HepG2 (cell line): Measurements from ENCODE around the gene LAS1L.

Experiments used
- GTF3A ChIP-seq: sonication (generic); formaldehyde crosslinking; conservative IDR thresholded peaks from 2 replicates; pipeline ENCODE4 v1.4.0; 2020; ENCODE audit warnings: mild to moderate bottlenecking, missing genetic modification reagents
- IKZF1 ChIP-seq: fragments of 450-650 bp; IDR thresholded peaks from 2 replicates; pipeline ENCODE4 v1.7.1; 2016
- MBD4 ChIP-seq: IDR thresholded peaks from 2 replicates; pipeline ENCODE4 v1.6.1; 2012; ENCODE audit warnings: low read length, inconsistent platforms, borderline replicate concordance
- NFRKB ChIP-seq: fragments of 450-650 bp; IDR thresholded peaks from 2 replicates; pipeline ENCODE4 v1.6.1; 2017
- SMC3 ChIP-seq: IDR thresholded peaks from 2 replicates; pipeline ENCODE4 v1.6.1; 2011; ENCODE audit warnings: low read length, improper control_type of control experiment
- ZBTB42 ChIP-seq: sonication (generic); formaldehyde crosslinking; IDR thresholded peaks from 2 replicates; pipeline ENCODE4 v1.5.0; 2020; ENCODE audit warnings: mild to moderate bottlenecking, missing genetic modification reagents
- ZSCAN30 ChIP-seq: sonication (generic); formaldehyde crosslinking; IDR thresholded peaks from 2 replicates; pipeline ENCODE4 v1.5.0; 2020; ENCODE audit warnings: mild to moderate bottlenecking, missing genetic modification reagents
- TF ChIP-seq, protein P1 (sequence below): sonication (generic); formaldehyde crosslinking; IDR thresholded peaks from 2 replicates; pipeline ENCODE4 v1.5.0; 2020; ENCODE audit warnings: mild to moderate bottlenecking, missing genetic modification reagents, moderate library complexity
- TF ChIP-seq, protein P2 (sequence below): sonication (generic); formaldehyde crosslinking; conservative IDR thresholded peaks from 2 replicates; pipeline ENCODE4 v1.5.0; 2020; ENCODE audit warnings: missing genetic modification reagents
- TF ChIP-seq, protein P3 (sequence below), 2 experiments: IDR thresholded peaks; 2 replicates each; pipeline ENCODE4 v1.6.1; 2011 to 2012; ENCODE audit warnings: low read length in 2 of 2, borderline replicate concordance in 1 of 2, low read depth in 1 of 2, mild to moderate bottlenecking in 1 of 2, moderate library complexity in 1 of 2
- TF ChIP-seq, protein P4 (sequence below): sonication (generic); formaldehyde crosslinking; conservative IDR thresholded peaks from 2 replicates; pipeline ENCODE4 v1.8.0; 2022; ENCODE audit warnings: missing genetic modification reagents
- TF ChIP-seq, protein P5 (sequence below): sonication (generic); formaldehyde crosslinking; IDR thresholded peaks from 2 replicates; pipeline ENCODE4 v1.8.0; 2022; ENCODE audit warnings: low read depth, missing genetic modification reagents
- TF ChIP-seq, protein P6 (sequence below): sonication (generic); formaldehyde crosslinking; IDR thresholded peaks from 2 replicates; pipeline ENCODE4 v1.8.0; 2022; ENCODE audit warnings: mild to moderate bottlenecking, missing genetic modification reagents; ENCODE audit not compliant: insufficient replicate concordance
- TF ChIP-seq, protein P7 (sequence below): sonication (generic); formaldehyde crosslinking; IDR thresholded peaks from 2 replicates; pipeline ENCODE4 v1.5.1; 2020; ENCODE audit warnings: missing genetic modification reagents, mild to moderate bottlenecking, borderline replicate concordance

DNA sequence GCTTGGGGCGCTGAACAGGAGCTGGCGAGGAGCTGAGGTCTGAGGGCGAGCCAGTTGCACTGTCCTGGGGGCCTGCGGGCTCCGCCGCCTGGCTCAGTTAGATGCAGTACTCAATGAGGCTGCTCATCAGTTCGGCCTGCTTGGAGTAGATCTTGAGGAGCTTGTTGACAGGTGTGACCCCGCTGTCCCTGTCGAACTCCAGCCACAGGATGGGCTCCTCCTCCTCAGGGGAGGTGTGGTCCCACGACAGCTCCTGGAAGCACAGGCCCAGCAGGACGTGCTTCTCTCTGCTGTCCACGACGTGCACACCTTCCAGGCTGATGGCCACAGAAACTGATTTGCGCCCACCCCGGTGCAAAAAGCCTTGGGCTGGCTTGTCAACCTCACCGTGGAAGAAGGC, 16.5 kb upstream of the LAS1L start:
- TF ChIP-seq, protein P1, sequence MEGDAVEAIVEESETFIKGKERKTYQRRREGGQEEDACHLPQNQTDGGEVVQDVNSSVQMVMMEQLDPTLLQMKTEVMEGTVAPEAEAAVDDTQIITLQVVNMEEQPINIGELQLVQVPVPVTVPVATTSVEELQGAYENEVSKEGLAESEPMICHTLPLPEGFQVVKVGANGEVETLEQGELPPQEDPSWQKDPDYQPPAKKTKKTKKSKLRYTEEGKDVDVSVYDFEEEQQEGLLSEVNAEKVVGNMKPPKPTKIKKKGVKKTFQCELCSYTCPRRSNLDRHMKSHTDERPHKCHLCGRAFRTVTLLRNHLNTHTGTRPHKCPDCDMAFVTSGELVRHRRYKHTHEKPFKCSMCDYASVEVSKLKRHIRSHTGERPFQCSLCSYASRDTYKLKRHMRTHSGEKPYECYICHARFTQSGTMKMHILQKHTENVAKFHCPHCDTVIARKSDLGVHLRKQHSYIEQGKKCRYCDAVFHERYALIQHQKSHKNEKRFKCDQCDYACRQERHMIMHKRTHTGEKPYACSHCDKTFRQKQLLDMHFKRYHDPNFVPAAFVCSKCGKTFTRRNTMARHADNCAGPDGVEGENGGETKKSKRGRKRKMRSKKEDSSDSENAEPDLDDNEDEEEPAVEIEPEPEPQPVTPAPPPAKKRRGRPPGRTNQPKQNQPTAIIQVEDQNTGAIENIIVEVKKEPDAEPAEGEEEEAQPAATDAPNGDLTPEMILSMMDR = no peak
- no peak for TF ChIP-seq NFRKB
- TF ChIP-seq, protein P2, sequence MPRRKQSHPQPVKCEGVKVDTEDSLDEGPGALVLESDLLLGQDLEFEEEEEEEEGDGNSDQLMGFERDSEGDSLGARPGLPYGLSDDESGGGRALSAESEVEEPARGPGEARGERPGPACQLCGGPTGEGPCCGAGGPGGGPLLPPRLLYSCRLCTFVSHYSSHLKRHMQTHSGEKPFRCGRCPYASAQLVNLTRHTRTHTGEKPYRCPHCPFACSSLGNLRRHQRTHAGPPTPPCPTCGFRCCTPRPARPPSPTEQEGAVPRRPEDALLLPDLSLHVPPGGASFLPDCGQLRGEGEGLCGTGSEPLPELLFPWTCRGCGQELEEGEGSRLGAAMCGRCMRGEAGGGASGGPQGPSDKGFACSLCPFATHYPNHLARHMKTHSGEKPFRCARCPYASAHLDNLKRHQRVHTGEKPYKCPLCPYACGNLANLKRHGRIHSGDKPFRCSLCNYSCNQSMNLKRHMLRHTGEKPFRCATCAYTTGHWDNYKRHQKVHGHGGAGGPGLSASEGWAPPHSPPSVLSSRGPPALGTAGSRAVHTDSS (CRISPR knock-in tag) = no peak
- TF ChIP-seq MBD4 = no peak
- TF ChIP-seq ZSCAN30 = no peak
- no peak for TF ChIP-seq SMC3
- TF ChIP-seq, protein P3, sequence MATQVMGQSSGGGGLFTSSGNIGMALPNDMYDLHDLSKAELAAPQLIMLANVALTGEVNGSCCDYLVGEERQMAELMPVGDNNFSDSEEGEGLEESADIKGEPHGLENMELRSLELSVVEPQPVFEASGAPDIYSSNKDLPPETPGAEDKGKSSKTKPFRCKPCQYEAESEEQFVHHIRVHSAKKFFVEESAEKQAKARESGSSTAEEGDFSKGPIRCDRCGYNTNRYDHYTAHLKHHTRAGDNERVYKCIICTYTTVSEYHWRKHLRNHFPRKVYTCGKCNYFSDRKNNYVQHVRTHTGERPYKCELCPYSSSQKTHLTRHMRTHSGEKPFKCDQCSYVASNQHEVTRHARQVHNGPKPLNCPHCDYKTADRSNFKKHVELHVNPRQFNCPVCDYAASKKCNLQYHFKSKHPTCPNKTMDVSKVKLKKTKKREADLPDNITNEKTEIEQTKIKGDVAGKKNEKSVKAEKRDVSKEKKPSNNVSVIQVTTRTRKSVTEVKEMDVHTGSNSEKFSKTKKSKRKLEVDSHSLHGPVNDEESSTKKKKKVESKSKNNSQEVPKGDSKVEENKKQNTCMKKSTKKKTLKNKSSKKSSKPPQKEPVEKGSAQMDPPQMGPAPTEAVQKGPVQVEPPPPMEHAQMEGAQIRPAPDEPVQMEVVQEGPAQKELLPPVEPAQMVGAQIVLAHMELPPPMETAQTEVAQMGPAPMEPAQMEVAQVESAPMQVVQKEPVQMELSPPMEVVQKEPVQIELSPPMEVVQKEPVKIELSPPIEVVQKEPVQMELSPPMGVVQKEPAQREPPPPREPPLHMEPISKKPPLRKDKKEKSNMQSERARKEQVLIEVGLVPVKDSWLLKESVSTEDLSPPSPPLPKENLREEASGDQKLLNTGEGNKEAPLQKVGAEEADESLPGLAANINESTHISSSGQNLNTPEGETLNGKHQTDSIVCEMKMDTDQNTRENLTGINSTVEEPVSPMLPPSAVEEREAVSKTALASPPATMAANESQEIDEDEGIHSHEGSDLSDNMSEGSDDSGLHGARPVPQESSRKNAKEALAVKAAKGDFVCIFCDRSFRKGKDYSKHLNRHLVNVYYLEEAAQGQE (IDR thresholded peaks at IDR 0.05; ENCODE audit: borderline replicate concordance in 1 of 2, low read depth in 1 of 2, low read length in 2 of 2) = no peak
- TF ChIP-seq, protein P4, sequence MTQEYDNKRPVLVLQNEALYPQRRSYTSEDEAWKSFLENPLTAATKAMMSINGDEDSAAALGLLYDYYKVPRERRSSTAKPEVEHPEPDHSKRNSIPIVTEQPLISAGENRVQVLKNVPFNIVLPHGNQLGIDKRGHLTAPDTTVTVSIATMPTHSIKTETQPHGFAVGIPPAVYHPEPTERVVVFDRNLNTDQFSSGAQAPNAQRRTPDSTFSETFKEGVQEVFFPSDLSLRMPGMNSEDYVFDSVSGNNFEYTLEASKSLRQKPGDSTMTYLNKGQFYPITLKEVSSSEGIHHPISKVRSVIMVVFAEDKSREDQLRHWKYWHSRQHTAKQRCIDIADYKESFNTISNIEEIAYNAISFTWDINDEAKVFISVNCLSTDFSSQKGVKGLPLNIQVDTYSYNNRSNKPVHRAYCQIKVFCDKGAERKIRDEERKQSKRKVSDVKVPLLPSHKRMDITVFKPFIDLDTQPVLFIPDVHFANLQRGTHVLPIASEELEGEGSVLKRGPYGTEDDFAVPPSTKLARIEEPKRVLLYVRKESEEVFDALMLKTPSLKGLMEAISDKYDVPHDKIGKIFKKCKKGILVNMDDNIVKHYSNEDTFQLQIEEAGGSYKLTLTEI (CRISPR knock-in tag) = no peak
- TF ChIP-seq, protein P5, sequence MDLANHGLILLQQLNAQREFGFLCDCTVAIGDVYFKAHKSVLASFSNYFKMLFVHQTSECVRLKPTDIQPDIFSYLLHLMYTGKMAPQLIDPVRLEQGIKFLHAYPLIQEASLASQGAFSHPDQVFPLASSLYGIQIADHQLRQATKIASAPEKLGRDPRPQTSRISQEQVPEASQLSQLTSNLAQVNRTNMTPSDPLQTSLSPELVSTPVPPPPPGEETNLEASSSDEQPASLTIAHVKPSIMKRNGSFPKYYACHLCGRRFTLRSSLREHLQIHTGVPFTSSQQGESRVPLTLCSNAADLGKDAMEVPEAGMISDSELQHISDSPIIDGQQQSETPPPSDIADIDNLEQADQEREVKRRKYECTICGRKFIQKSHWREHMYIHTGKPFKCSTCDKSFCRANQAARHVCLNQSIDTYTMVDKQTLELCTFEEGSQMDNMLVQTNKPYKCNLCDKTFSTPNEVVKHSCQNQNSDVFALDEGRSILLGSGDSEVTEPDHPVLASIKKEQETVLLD (CRISPR knock-in tag) = no peak
- TF ChIP-seq ZBTB42 = no peak
- TF ChIP-seq, protein P6, sequence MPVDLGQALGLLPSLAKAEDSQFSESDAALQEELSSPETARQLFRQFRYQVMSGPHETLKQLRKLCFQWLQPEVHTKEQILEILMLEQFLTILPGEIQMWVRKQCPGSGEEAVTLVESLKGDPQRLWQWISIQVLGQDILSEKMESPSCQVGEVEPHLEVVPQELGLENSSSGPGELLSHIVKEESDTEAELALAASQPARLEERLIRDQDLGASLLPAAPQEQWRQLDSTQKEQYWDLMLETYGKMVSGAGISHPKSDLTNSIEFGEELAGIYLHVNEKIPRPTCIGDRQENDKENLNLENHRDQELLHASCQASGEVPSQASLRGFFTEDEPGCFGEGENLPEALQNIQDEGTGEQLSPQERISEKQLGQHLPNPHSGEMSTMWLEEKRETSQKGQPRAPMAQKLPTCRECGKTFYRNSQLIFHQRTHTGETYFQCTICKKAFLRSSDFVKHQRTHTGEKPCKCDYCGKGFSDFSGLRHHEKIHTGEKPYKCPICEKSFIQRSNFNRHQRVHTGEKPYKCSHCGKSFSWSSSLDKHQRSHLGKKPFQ (CRISPR knock-in tag) = no peak
- no peak for TF ChIP-seq GTF3A (CRISPR knock-in tag)
- TF ChIP-seq IKZF1 = no peak
- TF ChIP-seq, protein P7, sequence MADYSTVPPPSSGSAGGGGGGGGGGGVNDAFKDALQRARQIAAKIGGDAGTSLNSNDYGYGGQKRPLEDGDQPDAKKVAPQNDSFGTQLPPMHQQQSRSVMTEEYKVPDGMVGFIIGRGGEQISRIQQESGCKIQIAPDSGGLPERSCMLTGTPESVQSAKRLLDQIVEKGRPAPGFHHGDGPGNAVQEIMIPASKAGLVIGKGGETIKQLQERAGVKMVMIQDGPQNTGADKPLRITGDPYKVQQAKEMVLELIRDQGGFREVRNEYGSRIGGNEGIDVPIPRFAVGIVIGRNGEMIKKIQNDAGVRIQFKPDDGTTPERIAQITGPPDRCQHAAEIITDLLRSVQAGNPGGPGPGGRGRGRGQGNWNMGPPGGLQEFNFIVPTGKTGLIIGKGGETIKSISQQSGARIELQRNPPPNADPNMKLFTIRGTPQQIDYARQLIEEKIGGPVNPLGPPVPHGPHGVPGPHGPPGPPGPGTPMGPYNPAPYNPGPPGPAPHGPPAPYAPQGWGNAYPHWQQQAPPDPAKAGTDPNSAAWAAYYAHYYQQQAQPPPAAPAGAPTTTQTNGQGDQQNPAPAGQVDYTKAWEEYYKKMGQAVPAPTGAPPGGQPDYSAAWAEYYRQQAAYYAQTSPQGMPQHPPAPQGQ (CRISPR knock-in tag) = no peak
